GM19455 (cell line): ENCODE data around the gene SNHG17.
"Not testable (repeated sequence)": the region's sequence is repeated elsewhere in the genome, so short reads cannot be mapped to it uniquely, and the experiment has no call there.

Source experiments
- ATAC-seq: cut with Tn5 transposase; IDR thresholded peaks from one replicate; pipeline ENCODE4 v1.9.1; 2021; ENCODE audit not compliant: unreplicated experiment

The SNHG17 gene

DNA sequence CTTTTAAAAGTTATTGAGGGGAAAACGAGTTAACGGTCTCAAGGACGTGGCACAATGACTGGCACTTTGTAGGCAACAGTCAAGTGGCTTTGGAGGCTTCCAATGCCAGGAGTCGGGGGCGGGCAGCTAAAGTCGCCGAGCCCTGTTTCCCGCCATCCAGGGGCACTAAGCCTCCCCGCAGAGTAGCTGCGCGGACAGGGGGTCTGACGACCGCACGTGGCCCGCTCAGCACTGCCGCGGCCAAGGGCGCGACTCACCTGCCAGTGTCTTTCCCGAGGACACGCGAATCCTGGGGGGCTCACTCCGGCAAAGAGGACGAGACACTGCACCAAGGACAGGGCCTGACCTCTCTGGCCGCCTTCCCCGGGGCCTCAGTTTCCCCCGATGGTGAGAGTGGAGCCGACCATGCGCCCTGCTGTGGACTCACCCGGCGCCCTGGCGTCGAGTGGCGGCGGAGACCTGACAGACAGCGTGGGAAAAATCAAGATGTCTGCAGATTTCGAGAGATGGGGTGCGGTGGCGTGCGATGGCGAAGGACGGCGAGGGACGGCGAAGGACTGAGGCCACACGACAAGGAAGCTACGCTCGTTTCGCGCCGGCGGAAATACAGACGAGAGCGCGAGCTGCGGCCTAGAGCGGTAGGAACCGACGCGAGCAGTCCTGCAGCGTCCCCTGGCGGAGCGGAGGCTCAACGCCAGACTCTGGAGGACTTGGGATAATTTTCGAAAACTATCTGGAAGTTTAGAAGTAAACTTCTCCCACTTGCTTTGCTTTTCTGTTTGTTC is at the start of gene SNHG17:
SNHG17 (minus strand) TSS at position 559 of the 785 bp plus-strand sequence.
- no peak for ATAC-seq

GRCh38 chr20:38479596-38479995 is 44.5 kb upstream of the SNHG17 start:
- no peak for ATAC-seq

DNA sequence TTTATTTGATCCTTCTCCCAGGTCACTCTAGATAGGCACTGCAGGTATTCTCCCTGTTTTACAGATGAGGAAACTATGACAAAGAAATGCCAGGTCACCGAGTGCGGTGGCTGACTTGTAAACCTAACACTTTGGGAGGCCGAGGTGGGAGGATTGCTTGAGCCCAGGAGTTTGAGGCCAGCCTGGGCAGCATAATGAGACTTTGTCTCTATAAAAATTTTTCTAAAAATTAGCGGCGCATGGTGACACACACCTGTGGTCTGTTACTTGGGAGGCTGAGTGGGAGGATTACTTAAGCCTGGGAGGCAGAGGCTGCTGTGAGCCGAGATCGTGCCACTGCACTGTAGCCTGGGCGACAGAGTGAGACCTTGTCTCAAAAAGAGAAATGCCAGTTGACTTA is 42.6 kb upstream of the SNHG17 start:
- no peak for ATAC-seq

GRCh38 chr20:38473367-38473795 is 38.3 kb upstream of the SNHG17 start:
- no peak for ATAC-seq

DNA sequence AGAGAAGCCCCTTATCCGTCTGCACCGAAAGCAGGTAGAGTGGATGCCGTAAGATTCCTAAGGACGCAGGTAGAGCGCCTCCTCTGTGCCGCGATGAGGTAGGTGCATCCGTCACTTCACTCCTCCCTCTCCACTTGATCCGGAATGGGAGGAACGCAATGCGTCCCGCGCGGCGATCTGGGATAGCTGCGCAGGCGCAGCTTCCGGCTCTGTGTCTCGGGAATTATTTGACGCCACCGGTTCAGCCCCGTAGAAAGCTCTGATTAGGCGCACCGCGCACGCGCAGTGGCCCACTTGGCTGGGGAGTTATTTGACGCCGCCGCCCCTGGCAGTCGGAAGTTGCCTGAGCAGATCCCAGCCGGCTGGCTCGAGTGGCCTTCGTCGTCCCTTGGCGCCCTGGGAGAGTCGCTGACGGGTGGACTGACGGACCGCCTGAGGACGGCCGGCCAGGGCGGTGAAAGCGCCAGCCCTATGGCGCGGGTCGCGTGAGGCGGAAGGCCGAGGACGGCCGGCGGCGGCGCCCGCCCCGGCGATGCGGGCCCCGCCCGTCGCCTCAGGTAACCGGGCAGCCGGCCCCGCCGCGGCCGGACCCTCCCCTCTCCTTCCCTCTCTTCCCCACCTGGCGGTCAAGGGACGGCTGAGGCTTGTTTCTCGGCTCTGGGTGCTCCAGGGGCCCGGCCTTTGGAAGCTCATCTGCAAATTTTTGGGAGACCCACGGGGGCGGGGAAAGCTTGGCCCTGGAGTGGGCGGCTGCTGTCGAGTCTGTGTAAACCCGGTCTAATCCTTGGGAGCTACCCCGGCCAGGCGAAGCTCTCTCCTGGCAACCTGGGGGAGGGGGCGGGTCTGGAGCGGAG is 37.6 kb upstream of the SNHG17 start, which contains the start of gene RALGAPB:
RALGAPB (plus strand) TSS at position 331 of the 854 bp plus-strand sequence. CDS start 15,590 bp downstream, outside the sequence.
- peak; percentile 93 for ATAC-seq

DNA sequence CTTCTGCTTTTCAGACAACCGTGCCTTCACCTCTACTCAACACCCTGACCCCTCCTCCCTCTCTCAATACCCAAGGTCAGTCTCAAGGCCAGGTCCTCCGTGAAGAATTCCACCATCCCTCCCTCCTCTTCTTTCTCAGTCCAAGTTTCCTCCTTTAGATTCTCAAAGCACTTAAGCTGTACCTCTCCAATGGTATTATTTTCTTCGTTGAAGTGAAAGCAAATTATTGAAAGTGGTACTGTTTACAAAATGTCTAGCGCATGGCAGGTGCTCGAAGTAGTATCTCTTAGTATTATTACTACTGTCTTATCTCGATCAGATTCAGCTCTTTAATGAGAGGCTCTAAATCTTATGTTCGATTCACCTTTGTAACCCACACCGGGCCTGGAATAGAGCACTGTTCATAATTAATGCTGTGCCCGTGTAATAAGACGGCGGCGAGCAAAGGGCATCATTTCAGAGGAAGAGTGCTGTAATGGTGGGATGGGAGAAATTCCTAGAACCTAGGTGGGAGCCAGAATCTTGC is 36.9 kb upstream of the SNHG17 start:
- peak; percentile 17 for ATAC-seq

DNA sequence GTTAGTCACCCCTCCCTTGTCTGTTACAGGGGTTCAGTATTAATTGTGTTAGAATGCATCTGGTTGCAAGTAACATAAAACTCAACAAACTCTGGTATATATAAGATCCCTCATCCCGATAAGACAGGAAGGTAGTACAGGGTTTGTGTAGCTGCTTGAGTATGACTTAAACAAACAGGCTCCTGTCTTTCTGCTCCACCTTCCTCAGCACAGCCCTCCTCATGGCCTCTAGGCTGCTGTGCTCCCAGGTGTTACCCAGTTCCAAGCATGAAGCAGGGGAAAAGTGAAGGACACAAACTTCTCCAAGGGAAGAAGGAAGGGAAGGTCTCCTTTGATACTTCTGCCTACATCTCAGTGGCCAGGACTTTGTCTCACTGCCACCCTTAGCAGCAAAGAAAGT is 36.1 kb upstream of the SNHG17 start:
- ATAC-seq: no peak

DNA sequence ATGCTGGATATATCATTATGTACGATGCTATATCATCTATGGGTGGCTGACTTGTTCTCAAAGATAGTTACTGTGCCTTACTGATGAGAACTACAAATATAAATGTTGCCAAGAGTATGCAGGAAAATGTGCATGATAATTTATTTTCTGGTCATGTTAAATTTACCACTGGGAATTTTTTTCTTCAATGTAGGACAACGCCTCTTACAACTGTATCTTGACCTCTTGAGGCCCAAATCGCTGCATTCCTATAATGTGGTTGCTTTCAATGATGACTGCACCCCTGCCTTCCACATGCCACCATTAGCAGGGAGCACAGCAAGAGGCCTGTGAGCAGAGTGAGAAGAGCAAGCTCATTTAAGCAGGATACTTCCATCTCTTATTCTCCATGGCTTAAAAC is 31.9 kb upstream of the SNHG17 start:
- no peak for ATAC-seq

- no peak for ATAC-seq
Observed at GRCh38 chr20:38466171-38466570, 31.0 kb upstream of the SNHG17 start.

DNA sequence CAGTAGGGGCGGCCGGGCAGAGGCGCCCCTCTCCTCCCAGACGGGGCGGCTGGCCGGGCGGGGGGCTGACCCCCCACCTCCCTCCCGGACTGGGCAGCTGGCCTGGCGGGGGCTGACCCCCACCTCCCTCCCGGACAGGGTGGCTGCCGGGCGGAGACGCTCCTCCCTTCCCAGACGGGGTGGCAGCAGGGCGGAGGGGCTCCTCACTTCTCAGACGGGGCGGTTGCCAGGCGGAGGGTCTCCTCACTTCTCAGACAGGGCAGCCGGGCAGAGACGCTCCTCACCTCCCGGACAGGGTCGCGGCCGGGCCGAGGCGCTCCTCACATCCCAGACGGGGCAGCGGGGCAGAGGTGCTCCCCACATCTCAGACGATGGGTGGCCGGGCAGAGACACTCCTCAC is 26.4 kb upstream of the SNHG17 start:
- not testable (repeated sequence) for ATAC-seq

DNA sequence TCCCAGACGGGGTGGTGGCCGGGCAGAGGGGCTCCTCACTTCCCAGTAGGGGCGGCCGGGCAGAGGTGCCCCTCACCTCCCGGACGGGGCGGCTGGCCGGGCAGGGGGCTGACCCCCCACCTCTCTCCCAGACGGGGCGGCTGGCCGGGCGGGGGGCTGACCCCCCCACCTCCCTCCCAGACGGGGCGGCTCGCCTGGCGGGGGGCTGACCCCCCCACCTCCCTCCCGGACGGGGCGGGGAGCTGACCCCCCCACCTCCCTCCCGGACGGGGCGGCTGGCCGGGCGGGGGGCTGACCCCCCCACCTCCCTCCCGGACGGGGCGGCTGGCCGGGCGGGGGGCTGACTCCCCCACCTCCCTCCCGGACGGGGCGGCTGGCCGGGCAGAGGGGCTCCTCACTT is 26.0 kb upstream of the SNHG17 start:
- ATAC-seq: not testable (repeated sequence)

GRCh38 chr20:38460631-38461030 is 25.5 kb upstream of the SNHG17 start:
- ATAC-seq: not testable (repeated sequence)

GRCh38 chr20:38460040-38460623 is 25.0 kb upstream of the SNHG17 start:
- ATAC-seq: no peak

- ATAC-seq: no peak
Observed at GRCh38 chr20:38458314-38458713, 23.2 kb upstream of the SNHG17 start.

GRCh38 chr20:38454556-38455473 is 19.7 kb upstream of the SNHG17 start:
- ATAC-seq: no peak

DNA sequence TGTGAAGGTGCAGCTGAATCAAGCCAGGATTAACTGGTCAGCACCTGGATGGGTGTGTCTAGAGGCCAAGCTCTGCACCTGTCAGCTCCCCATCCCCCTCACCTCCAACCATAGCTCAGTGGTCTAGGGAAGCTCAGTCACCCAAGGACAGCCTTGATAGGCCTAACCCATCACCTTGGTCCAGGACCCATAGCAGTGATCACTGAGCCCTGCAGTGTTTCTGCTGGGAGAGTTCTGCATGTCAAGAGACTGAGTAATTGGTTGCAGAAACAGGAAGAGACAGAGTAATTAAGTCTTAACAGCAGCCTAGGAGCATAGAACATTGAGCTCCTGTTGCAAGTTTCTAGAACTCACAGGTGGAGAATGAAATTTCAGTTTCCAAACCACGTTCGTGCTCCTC is 18.8 kb upstream of the SNHG17 start:
- peak; percentile 72 for ATAC-seq

- no peak for ATAC-seq
Observed at GRCh38 chr20:38452880-38453624, 17.9 kb upstream of the SNHG17 start.

- no peak for ATAC-seq
Observed at GRCh38 chr20:38450412-38450975, 15.4 kb upstream of the SNHG17 start.

DNA sequence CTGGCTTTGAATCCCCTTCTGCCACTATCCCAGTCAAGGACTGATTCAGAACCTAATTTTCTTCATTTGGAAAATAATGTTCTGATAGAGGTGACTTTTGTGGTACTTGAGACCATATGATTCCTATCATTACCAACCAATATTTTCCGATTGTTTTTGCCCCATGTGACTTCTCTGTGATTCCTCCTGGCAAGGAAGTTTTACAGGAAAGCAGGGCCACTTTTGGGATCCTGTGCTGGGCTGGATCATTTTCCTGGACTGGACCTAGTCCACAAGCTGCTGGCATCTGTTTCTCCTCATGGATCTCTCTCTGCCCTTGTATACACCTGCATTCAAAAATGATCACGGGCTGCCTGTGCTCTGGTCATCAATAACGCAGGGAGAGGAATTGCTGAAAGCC is 13.9 kb upstream of the SNHG17 start:
- ATAC-seq: no peak
